ENCODE measurements around the gene TRIM54.
A peak's percentile ranks its signal among the peaks of the same experiment; 100 is the strongest.

Gene TRIM54

GRCh38 chr2:27255660-27256059 is 26.6 kb upstream of the TRIM54 start:
- H3K4me3 ChIP-seq (ENCODE audit: low read length) = no peak overlapping the region
- DNase-seq (ENCODE audit: low read depth) = no peak
- no peak for TF ChIP-seq CTCF (IDR thresholded peaks at IDR 0.05; ENCODE audit: insufficient read depth, low read depth, low read length, missing control alignments)

DNA sequence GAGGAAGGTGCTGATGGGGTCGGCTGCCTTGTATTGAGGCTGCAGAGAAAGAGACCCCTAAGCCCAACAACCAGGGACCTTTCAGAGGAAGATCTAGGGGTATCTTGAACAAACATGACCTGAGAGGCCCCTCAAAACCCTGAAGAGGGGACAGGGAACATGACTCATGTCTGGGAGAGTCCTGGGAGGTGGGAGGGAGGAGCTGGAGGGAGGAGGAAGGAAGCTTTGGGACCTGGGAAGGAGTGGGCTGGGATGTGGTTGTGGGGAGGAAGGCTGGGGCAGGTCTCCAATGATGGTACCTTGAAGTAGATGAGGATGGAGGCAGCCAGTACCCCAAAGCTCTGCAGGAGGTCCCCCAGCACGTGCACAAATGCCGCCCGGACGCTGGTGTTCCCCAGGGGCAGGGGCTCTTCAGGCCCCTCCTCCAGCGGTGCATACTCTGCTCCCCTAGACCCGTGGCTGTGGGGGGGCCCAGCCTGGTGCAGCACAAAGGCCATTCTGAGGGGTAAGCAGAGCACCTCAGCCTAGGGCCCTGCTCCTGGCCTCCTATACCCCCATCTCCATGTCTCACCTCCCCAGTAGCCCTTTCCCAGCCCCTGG is 25.3 kb upstream of the TRIM54 start:
- no peak overlapping the region for H3K4me3 ChIP-seq (ENCODE audit: low read length)
- TF ChIP-seq CTCF (IDR thresholded peaks at IDR 0.05; ENCODE audit: insufficient read depth, low read depth, low read length, missing control alignments) = no peak
- DNase-seq (ENCODE audit: low read depth) = no peak

DNA sequence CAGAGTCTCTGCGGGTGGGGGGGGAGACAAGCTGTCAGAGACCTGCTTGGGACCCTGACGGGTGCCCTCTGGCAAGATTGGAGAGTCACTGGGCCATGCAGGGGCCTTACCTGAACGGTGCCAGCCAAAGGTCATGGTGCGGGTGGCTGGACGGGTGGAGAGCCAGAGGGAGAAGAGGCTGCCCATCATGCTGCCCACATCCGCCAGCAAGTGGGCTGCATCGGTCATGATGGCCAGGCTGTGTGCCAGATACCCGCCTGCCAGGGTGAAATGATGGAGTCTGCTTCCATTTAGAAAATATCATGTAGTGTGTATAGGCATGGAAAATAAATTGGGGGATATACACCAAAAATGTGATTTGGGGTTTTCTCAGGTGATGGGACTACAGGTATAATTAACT is 24.2 kb upstream of the TRIM54 start:
- no peak overlapping the region for H3K4me3 ChIP-seq (ENCODE audit: low read length)
- no peak for DNase-seq (ENCODE audit: low read depth)
- no peak for TF ChIP-seq CTCF (IDR thresholded peaks at IDR 0.05; ENCODE audit: insufficient read depth, low read depth, low read length, missing control alignments)

GRCh38 chr2:27261241-27261925 is 20.8 kb upstream of the TRIM54 start:
- DNase-seq (ENCODE audit: low read depth) = no peak
- TF ChIP-seq CTCF (IDR thresholded peaks at IDR 0.05; ENCODE audit: insufficient read depth, low read depth, low read length, missing control alignments) = no peak
- no peak overlapping the region for H3K4me3 ChIP-seq (ENCODE audit: low read length)

DNA sequence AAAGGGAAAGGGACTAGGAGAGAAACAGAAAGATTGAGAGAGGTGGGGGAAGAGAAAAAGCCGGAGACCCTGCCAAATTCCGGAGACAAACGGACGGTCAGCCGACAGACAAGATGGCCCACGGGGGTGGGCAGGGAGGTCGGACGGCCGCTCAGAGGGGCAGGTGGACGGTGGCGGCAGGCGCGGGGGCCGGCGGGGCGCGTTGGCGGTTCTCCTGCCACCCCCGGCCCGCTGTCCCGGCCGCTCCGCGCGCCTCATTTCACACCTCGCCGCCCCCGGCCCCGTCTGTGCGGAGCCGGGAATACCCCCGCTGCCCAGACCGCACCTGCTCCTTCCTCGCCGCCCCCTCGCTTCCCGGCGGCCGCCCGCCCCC is 20.3 kb upstream of the TRIM54 start:
- no peak for DNase-seq (ENCODE audit: low read depth)
- no peak overlapping the region for H3K4me3 ChIP-seq (ENCODE audit: low read length)
- TF ChIP-seq CTCF (IDR thresholded peaks at IDR 0.05; ENCODE audit: insufficient read depth, low read depth, low read length, missing control alignments) = no peak

GRCh38 chr2:27262379-27263286 is 19.6 kb upstream of the TRIM54 start, which contains the start of gene SLC30A3:
TSS of gene SLC30A3 (minus strand) at chr2:27263047. CDS start at chr2:27262906, 141 bp downstream.
- no peak for TF ChIP-seq CTCF (IDR thresholded peaks at IDR 0.05; ENCODE audit: insufficient read depth, low read depth, low read length, missing control alignments)
- DNase-seq (ENCODE audit: low read depth) = peak; percentile 54
- H3K4me3 ChIP-seq (ENCODE audit: low read length) = peak within 1 kb of the TSS; percentile 12

Data from epithelial cell of esophagus (primary cell).